HG02970 (cell line): ENCODE data around the gene LAMP2.
"Not testable (repeated sequence)": the region's sequence is repeated elsewhere in the genome, so short reads cannot be mapped to it uniquely, and the experiment has no call there.

Source experiments
- ATAC-seq: cut with Tn5 transposase; IDR thresholded peaks from one replicate; pipeline ENCODE4 v1.9.1; 2021; ENCODE audit warnings: mild to moderate bottlenecking, moderate library complexity, moderate number of reproducible peaks; ENCODE audit not compliant: unreplicated experiment, low FRiP score

LAMP2 gene

DNA sequence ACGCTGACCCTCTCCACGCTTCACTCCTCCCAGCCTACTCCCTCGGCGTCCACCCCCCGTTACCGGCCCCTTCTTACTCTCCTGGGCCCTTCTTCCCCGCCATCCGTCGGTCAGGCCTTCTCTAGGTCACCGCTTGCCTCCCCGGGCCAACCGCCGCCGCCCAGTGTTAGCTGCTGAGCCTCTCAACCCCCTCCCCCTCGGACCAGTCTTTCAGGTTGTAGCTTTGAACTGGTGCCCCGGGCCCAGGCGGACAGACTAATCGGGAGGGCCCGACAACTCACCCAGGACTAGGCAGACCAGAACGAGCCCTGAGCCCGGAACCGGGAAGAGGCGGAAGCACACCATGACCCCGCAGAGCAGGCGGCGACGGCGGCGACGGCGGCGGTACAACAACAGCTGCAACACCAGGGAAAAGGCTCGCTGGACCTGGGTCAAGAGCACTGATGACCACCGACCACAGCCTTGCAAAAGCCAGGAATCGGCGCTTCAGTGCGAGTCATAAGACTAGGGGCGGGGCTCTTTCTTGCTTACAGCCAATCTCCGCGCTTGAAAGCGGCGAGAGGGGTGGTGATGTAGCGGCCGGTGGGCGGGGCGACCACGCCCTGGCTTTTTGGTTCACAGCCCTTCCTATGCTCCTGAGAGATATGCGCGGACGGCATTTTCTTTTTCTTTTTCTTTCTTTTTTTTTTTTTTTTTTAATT lies at the start of gene LAMP2:
Gene LAMP2, minus strand, starts transcription at position 472 of the 701 bp plus-strand sequence. Its CDS starts 127 bp downstream, at position 345.
- ATAC-seq: peak; percentile 89

DNA sequence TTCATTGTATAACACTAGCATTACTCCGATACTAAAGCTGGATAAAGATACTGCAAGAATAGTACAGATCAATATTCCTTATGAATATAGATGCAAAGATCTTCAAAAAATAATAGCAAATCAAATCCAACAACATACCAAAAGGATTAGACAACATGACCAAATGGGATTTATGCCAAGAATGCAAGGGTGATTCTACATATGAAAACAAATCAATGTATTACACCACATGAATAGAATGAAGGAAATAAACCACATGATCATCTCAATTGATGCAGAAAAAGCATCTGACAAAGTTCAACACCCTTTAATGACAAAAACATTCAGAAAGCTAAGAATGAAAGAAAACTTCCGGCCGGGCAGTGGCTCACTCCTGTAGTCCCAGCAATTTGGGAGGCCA lies 48.8 kb upstream of the LAMP2 start:
- no peak for ATAC-seq

DNA sequence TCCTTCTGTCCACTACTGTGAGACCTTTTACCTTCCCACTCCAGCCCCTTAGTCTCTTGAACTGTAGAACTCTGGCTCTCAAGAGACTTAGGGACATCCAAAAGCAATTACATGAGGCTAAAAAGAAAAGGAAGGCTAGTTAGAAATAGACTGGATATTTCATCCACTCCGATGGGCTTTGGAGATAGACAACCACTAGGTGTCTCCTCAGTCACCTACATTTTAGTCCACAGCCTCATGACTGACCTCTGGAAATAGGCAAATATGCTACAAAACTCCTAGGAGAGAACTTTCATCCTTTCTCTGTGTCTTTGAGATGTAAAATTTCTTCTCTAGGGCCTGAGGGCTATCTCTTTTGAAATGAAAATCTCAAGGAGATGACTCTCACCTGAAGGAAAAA lies 45.1 kb upstream of the LAMP2 start:
- no peak for ATAC-seq

DNA sequence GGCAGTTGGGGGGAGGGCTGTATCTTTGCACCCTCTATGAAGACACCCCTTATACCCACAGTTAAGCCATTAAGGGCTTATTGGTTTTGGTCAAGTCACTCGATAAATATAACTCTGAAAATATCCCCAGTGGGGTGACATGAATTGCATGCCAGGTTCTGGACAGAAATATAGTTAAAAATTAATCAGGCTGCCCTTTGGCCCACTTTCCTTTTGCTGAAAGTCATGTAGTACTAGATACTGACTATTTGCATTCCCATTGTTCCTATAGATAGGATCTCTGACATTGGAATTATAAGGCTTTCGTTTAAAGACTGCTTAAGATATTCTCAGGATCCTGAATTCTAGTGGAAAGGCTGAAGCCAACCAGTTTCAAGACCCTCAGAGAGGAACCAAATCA lies 43.5 kb upstream of the LAMP2 start:
- ATAC-seq: no peak

DNA sequence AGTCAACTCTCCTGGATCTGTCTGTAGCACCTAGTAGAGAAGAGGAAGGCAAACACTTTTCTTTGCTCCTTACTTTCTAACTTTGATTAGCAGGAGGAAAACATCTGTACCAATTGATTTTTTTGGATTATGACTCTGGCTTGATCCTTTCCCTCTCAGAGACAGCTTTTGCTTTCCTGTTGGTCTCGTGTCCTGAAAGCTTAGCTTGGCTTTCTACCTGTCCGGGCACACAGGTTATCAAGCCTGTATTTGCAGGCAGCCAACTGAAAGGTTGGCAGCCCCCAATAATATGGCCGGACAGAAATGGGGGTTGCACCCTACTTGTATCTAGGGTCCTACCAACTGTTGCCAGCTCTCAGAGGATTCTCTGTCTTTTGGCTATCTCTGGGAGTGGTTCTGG lies 43.1 kb upstream of the LAMP2 start:
- no peak for ATAC-seq

DNA sequence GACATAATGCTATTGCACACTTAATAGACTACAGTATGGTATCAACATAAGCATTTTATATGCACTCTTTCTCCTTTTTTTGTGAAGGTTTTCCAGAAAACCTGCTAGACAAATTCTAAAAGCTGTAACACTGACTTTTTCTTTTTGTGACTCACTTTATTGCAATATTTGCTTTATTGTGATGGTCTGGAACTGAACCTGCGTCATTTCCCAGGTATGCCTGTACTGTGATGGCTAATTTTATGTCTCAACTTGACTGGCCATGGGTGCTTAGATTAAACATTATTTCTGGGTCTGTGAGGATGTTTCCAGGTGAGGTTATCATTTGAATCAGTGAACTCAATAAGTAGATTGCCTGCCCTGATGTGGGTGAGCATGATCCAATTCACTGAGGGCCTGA lies 35.5 kb upstream of the LAMP2 start:
- no peak for ATAC-seq

DNA sequence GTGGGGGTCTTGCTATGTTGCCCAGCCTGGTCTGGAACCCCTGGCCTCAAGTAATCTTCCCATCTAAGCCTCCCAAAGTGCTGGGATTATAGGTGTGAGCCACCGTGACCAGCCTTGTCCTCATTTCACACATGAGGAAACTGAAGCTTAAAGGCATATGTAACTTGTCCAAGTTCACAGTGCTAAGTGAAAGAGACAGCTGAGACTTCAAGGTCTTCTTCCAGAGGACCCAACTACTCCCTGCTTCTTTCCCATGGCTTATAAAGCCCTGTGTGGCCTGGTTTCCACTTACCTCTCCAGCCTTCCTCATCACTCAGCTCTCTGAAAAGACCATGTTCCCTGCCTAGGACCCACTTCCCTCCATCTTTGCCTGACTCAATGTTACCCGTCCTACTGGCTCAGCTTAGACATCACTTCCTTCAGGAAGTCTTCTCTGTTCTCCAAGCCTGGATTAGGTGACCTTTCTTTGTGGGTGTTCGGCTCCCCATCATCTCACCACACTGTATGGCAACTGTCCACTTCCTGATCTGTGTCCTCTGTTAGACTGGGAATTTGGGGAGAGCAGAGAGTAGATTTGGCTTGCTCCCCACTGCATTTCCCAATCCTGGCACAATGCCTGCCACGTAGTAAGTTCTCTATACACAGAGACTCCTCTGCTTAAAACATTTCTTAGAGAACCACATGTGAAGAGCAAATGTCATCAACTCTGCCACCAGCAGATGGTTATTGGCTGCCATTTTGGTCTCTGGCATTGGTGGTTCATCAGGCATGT lies 30.4 kb upstream of the LAMP2 start:
- no peak for ATAC-seq

DNA sequence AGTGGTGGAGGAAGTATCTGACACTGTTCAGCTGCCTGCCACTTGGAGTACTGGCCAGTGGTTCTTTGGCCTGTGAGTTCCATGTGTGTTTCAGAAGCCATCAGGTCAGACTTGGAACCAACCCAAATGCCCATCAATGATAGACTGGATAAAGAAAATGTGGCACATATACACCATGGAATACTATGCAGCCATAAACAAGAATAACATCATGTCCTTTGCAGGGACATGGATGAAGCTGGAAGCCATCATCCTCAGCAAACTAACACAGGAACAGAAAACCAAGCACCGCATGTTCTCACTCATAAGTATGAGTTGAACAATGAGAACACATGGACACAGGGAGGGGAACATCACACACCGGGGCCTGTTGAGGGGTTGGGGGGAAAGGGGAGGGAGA lies 21.0 kb upstream of the LAMP2 start:
- not testable (repeated sequence) for ATAC-seq

DNA sequence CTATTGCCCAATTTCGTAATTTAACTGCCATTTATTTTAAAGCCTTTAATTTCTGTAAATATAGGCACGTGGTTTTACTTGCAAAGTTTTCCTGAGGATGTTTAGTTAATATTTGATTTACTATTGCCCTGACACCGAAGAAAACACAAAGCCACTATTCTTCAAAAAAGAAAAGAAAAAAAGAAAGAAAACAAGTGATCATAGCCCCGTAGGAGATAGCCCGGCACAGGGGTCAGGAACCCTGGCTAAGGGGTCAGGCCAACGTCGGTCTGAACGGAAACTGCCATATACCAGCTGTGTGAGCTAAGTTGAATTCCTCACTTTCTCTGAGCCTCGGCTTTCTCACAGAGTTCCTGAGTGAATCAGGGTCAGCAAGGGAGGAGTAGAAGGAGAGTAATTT lies 17.7 kb upstream of the LAMP2 start:
- ATAC-seq: no peak

DNA sequence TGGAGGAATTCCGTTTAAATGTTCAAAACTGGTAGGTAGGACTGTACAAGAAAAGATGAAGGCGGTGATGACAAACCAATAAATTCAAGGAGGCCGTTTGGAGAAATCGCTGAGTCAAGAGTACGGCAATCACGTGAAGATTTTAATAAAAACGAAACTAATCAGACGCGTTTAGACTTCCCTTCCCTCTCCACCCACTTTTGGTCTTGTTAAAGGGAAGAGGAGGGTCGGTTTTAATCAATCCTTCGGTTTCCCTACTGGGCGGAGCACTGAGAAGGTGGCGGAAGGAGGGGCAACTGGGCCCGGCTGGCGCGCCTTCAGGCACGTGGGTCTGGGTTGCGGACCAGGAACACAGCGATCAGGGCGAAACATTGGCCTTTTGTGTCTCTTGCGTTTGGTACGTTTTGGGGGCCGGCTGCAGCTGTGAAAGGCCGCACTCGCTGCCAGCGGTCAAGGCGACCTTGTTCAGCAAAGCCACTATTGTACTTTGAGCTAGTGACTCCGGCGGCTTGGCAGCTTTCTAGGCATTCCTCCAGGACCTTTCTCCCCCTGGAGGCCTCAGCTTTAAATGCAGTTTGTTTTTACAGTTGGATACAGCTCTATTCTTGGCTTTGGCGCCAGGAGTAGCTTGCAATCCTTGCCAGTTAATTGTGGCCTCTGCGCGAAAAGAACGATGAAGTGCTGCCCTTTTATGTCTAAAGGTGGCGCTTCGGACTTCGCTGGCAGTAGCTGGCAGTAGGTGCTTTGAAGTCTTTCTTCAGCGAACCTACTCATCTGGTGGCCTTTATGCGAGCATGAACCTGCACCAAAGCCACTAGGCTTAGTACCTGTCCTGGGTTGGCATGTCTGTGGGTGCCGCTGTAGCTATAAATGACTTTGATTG lies 16.8 kb upstream of the LAMP2 start:
- no peak for ATAC-seq

DNA sequence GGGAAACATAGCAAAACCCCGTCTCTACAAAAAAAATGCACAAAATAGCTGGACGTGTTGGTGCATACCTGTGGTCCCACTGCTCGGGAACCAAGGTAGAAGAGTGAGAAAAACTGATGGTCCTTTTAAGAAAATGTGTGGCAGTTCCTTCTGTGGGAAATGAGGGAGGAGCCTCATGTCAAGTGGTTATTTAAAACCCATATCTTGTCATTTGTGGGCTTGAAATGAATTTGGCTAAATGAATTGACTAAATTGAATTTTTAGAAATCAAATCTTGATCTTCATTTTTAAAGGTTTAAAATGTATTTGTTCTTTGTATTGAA lies 16.2 kb upstream of the LAMP2 start:
- no peak for ATAC-seq

DNA sequence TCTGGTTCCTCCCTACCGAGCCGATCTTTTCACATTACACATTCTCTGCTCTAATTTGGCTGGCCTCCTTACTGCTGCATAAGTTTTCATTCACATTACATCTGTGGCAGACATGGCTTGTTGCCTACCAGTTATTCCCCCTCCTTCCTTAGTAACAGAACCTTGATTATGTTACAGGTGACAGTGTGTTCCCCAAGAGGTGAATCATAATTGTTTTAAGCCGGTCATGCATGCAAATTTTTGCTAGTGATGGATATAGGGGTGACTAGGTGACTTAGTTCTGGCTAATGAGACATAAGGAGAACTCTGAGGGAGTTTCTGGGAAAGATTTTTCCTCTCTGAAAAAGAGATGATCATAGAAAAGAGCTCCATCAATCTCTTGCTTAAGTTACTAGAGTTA lies 8.4 kb upstream of the LAMP2 start:
- ATAC-seq: no peak

DNA sequence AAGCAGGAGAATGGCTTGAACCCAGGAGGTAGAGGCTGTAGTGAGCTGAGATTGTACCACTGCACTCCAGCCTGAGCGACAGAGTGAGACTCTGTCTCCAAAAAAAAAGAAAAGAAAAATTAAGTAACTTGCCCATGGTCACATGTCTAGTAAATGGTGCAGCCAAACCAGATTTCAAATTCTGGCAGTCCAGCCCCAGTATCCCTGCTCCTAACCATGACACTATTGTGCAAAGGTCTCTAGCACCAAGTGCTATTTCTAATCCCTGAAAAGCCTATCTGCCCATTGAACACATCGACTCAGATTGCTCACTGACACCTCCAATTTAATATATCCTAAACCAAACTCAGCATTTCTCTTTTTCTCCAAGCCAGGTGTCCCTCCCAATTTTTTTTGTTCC lies 7.6 kb upstream of the LAMP2 start:
- no peak for ATAC-seq

DNA sequence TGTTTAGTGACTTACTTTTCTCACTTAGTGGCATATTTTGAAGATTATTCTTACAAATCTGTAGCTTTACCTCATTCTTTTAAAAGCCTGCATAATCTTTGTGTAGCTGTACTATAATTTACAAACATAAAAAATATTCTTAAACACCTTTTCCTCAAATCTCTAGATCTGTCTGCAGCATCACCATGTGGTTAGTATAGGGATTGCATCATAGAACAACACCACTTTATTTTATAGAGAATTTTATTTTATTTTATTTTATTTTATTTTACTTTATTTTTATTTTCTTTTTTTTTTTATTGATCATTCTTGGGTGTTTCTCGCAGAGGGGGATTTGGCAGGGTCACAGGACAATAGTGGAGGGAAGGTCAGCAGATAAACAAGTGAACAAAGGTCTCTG lies 6.4 kb upstream of the LAMP2 start:
- ATAC-seq: not testable (repeated sequence)

DNA sequence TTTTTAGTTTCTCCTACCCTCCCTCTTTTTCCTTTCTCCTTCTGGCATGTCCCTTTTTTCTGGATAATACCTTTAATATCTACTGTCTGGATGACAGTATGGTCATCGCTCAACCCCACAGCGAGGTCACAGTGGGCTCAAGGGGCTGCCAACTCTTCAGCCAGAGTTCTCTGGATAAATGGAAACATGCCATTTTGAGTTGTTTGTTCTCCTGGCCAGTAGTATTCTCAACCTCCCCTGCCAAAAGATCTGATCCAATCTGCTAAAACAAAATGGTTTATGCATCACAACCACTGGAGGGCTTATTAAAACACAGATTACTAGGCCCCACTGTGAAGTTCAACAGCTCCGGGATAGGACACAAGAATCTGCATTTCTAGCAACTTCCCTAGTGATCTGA lies 5.0 kb upstream of the LAMP2 start:
- ATAC-seq: no peak

DNA sequence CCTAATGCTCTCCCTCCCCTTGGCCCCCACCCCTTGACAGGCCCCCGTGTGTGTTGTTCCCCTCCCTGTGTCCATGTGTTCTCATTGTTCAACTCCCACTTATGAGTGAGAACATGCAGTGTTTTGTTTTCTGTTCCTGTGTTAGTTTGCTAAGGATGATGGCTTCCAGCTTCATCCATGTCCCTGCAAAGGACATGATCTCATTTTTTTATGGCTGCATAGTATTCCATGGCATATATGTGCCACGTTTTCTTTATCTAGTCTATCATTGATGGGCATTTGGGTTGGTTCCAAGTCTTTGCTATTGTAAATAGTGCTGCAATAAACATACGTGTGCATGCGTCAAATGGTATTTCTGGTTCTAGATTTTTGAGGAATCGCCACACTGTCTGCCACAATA lies 561 bp upstream of the LAMP2 start:
- not testable (repeated sequence) for ATAC-seq

DNA sequence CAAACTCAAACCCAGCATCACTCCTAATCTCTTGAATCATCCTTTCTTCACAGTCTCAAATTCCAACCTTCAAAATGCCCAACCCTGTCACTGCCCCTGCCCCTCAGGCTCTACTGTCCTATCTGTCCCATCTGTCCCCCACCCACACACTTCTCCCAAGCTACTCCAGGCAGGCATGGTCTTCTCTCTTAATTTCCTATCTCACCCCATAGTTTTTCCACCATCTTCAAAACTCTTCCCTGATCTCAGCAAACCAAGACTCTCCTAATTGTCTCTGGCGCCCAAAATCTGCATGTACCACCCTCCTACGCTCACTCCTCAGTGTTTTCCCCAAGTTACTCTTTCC lies 644 bp downstream of the LAMP2 start:
- ATAC-seq: no peak

DNA sequence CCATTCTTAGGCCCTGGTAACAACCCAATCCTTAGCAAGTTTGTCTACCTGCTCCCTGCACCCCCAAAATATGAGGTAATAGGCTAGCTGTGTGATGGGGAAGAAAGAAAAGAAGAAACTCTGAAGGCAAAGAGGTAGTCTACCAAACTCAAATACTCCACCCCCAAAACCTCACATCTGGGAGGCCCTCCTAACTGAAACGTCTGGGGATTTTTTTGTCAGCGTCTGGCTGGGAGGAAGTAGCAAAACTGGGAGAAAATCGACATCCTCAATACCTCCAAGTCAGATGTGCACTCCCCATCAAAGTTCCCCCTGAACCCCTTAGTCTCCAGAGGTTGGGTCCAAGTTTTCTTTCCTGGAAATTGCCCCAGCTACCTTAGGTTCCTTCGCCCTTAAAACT lies 1.0 kb downstream of the LAMP2 start:
- no peak for ATAC-seq

DNA sequence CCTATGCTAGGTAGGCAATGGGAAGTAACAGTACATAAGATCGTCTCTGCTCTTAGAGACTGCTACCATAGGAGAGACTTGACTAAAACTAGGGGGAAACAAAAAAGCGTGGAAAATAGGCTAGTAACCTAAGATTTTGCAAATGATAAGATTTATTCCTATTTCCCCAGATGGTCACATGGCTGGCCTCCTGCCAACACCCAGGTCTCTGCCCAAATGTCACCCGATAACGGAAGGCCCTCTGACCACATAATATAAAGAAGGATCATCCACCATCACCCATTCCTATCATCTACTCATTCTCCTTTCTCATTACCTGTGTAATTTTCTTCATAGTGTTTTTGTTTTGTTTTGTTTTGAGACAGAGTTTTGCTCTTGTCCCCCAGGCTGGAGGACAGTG lies 4.7 kb downstream of the LAMP2 start:
- no peak for ATAC-seq

DNA sequence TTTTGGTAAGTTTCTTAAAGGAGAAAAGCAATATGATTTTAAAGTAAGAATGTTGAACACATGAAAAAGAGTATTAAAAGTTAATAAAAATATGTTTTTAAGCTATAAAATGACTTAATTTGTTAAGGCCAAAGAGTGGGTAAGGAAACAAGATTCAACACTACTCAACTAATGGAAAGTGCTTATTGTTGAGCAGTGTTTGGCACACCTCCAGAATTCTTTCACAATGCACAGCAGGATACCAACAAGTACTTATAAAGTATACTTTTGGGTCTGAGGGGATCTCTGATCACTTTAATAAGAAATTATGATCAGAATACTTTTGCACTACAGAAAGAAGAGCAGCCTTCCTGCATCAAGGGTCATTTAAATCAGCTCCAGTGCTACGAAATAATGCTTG lies 5.9 kb downstream of the LAMP2 start:
- ATAC-seq: no peak

DNA sequence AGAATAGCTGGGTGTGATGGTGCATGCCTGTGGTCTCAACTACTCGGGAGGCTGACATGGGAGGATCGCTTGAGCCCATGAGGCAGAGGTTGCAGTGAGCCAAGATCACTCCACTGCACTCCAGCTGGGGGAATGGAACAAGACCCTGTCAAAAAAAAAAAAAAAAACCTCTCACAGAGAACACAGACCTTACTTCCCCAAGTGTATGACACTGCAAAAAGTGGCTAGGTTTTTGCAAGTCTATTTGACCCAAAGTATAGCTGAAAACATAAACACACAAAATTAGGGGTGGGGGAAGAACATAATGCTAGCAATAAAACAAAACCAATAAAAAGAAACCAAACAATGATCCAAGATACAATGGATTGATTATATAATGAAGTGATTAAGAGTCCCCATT lies 6.7 kb downstream of the LAMP2 start:
- ATAC-seq: no peak
